HFFc6 (cell line): ENCODE data around the gene ACVRL1. TPM values are rescaled to one million over a fixed set of nuclear protein-coding genes. Genes with fewer than 3 reads are reported as not detected.

ENCODE experiments used
- DNase-seq: peaks from one replicate; pipeline ENCODE4 v3.0.0-alpha.2; 2018
- H3K27ac Mint-ChIP-seq: 2 replicates; pipeline ENCODE4 v1.8.0; 2020; ENCODE audit warnings: mild to moderate bottlenecking, mixed read lengths
- H3K27me3 Mint-ChIP-seq: 2 replicates; pipeline ENCODE4 v1.8.0; 2021; ENCODE audit warnings: mild to moderate bottlenecking, moderate library complexity, mixed read lengths; ENCODE audit not compliant: insufficient read depth
- H3K36me3 Mint-ChIP-seq: 2 replicates; pipeline ENCODE4 v1.8.0; 2021; ENCODE audit warnings: low read depth, mixed read lengths
- H3K4me1 Mint-ChIP-seq: 2 replicates; pipeline ENCODE4 v1.8.0; 2020; ENCODE audit warnings: low read depth, mixed read lengths
- H3K4me3 Mint-ChIP-seq: 2 replicates; pipeline ENCODE4 v1.8.0; 2020; ENCODE audit warnings: mild to moderate bottlenecking, moderate library complexity, mixed read lengths
- H3K9me3 Mint-ChIP-seq: 2 replicates; pipeline ENCODE4 v1.8.0; 2020; ENCODE audit warnings: mild to moderate bottlenecking, mixed read lengths
- CTCF ChIP-seq: fragments of 200-600 bp; sonication (generic); IDR thresholded peaks from 2 replicates; pipeline ENCODE4 v1.5.0; 2021; ENCODE audit warnings: antibody characterized with exemption, mild to moderate bottlenecking
- total RNA-seq, 6 experiments: library from RNA; stranded (reverse); fragmentation: NEBNext Ultra II Directional; extraction: Animal tissue kit (Norgen Biotek cat#: 25700); gene quantifications; 2 replicates in 1 of 6; 3 replicates in 5 of 6; pipeline ENCODE4 v1.2.3, GENCODE V29; 2021

Gene ACVRL1
- total RNA-seq, 6 experiments from 2014 or later: 5.4 to 13.5 (median 10.0) TPM

GRCh38 chr12:51867796-51868428, 39.4 kb upstream of the ACVRL1 start:
- H3K9me3 Mint-ChIP-seq: no peaks in the 10 kb centered on the region
- no peak overlapping the region for H3K27ac Mint-ChIP-seq
- H3K4me1 Mint-ChIP-seq: peaks cover 8% of the 10 kb centered on the region
- TF ChIP-seq CTCF: no peak
- no peaks in the 10 kb centered on the region for H3K36me3 Mint-ChIP-seq
- H3K4me3 Mint-ChIP-seq: peak overlapping the region; percentile 80; the same call in 1 of the 2 replicates
- no peak for DNase-seq
- H3K27me3 Mint-ChIP-seq: peaks cover 25% of the 10 kb centered on the region

GRCh38 chr12:51868821-51869495, 38.3 kb upstream of the ACVRL1 start:
- no peak for DNase-seq
- H3K9me3 Mint-ChIP-seq: no peaks in the 10 kb centered on the region
- no peak overlapping the region for H3K27ac Mint-ChIP-seq
- peaks cover 10% of the 10 kb centered on the region for H3K4me1 Mint-ChIP-seq
- H3K27me3 Mint-ChIP-seq: peaks cover 21% of the 10 kb centered on the region
- peak overlapping the region; percentile 80 for H3K4me3 Mint-ChIP-seq
- TF ChIP-seq CTCF: no peak
- H3K36me3 Mint-ChIP-seq: no peaks in the 10 kb centered on the region

- Mint-ChIP-seq H3K9me3 (no peaks in the 10 kb centered on the region), H3K27me3 (peaks cover 18% of the 10 kb centered on the region), H3K27ac (no peak overlapping the region), H3K4me1 (peaks cover 14% of the 10 kb centered on the region), H3K36me3 (no peaks in the 10 kb centered on the region), H3K4me3 (peak overlapping the region; percentile 37; the same call in 1 of the 2 replicates)
- DNase-seq: no peak
- TF ChIP-seq CTCF: no peak
Measured at GRCh38 chr12:51869496-51869865, 37.8 kb upstream of the ACVRL1 start.

GRCh38 chr12:51869931-51870330, 37.4 kb upstream of the ACVRL1 start:
- Mint-ChIP-seq H3K4me3 (peak overlapping the region; percentile 37; the same call in 1 of the 2 replicates), H3K9me3 (no peaks in the 10 kb centered on the region), H3K36me3 (no peaks in the 10 kb centered on the region), H3K27me3 (peaks cover 14% of the 10 kb centered on the region), H3K27ac (no peak overlapping the region), H3K4me1 (peaks cover 14% of the 10 kb centered on the region)
- no peak for TF ChIP-seq CTCF
- DNase-seq: no peak

GRCh38 chr12:51870504-51870903, 36.8 kb upstream of the ACVRL1 start:
- Mint-ChIP-seq H3K4me3 (no peak overlapping the region), H3K36me3 (no peaks in the 10 kb centered on the region), H3K9me3 (no peaks in the 10 kb centered on the region), H3K27ac (no peak overlapping the region), H3K4me1 (peaks cover 14% of the 10 kb centered on the region), H3K27me3 (peaks cover 13% of the 10 kb centered on the region)
- no peak for DNase-seq
- TF ChIP-seq CTCF: no peak
